A549 (cell line): ENCODE results near the gene SALL1. TPM values are rescaled to one million over a fixed set of nuclear protein-coding genes. Genes with fewer than 3 reads are reported as not detected.

Source experiments
- ATAC-seq, 2 experiments: fragments of 200-7000 bp in 1 of 2; fragments of >200 bp in 1 of 2; cut with Nextera tagmentation in 1 of 2; cut with Tn5 transposase in 1 of 2; 3 replicates each; pipeline versions ENCODE4 v1.8.0 to v1.9.1; 2018 to 2020; ENCODE audit warnings: mild to moderate bottlenecking in 1 of 2, moderate library complexity in 1 of 2
- CTCF ChIA-PET: fragments of 300-600 bp; sonication (Branson Sonifier 250); formaldehyde crosslinking; extraction: SDS; loops from one replicate; lab custom pipeline; 2021; ENCODE audit warnings: antibody characterized with exemption, inconsistent platforms; lab: Yijun Ruan, JAX
- POLR2A ChIA-PET: fragments of 350-600 bp; formaldehyde crosslinking; extraction: SDS; loops from one replicate; lab custom pipeline; 2021; ENCODE audit warnings: antibody characterized with exemption, inconsistent platforms; lab: Yijun Ruan, JAX
- DNase-seq, 2 experiments: peaks; one replicate each; pipeline versions ENCODE4 v3.0.0 to v3.0.0-alpha.2; 2011 to 2016; ENCODE audit warnings: low read depth in 1 of 2, low spot score in 1 of 2
- FAIRE-seq: peaks from 2 replicates; lab custom pipeline; 2011; peaks lifted over from hg19 to GRCh38; lab: Jason Lieb, UNC
- H3K27ac ChIP-seq, 2 experiments: fragments of >200 bp; sonication (Bioruptor Twin); formaldehyde crosslinking; 3 replicates each; pipeline ENCODE4 v1.5.1; 2016 to 2017
- H3K4me1 ChIP-seq: fragments of >200 bp; sonication (Bioruptor Twin); formaldehyde crosslinking; 3 replicates; pipeline ENCODE4 v1.6.1; 2016
- H3K4me2 ChIP-seq: fragments of >200 bp; sonication (Bioruptor Twin); formaldehyde crosslinking; 3 replicates; pipeline ENCODE4 v1.6.1; 2016
- H3K4me3 ChIP-seq: fragments of >200 bp; sonication (Bioruptor Twin); formaldehyde crosslinking; 3 replicates; pipeline ENCODE4 v1.5.1; 2016
- H3K9me3 ChIP-seq: fragments of >200 bp; sonication (Bioruptor Twin); formaldehyde crosslinking; 3 replicates; pipeline ENCODE4 v1.6.1; 2016
- ATOH8 ChIP-seq: fragments of 250-450 bp; sonication (Bioruptor Pico); IDR thresholded peaks from 2 replicates; pipeline ENCODE4 v1.5.0; 2020; ENCODE audit warnings: low read depth, mild to moderate bottlenecking, moderate library complexity
- CHD2 ChIP-seq: fragments of 150-350 bp; IDR thresholded peaks from 2 replicates; pipeline ENCODE4 v1.6.1; 2014; ENCODE audit warnings: low read length; ENCODE audit not compliant: partially characterized antibody
- CTCF ChIP-seq: fragments of >200 bp; sonication (Bioruptor Twin); formaldehyde crosslinking; IDR thresholded peaks from 3 replicates; pipeline ENCODE4 v1.5.1; 2016
- E2F6 ChIP-seq: IDR thresholded peaks from 2 replicates; pipeline ENCODE4 v1.6.1; 2012; ENCODE audit warnings: low read depth, borderline replicate concordance
- EHF ChIP-seq: fragments of 250-450 bp; sonication (Bioruptor Pico); IDR thresholded peaks from 2 replicates; pipeline ENCODE4 v1.5.0; 2020; ENCODE audit warnings: mild to moderate bottlenecking
- ELK1 ChIP-seq: fragments of 150-350 bp; IDR thresholded peaks from 2 replicates; pipeline ENCODE4 v1.6.1; 2014; ENCODE audit warnings: low read depth, mild to moderate bottlenecking, low read length
- FOSB ChIP-seq: fragments of 250-450 bp; sonication (Bioruptor Pico); IDR thresholded peaks from 2 replicates; pipeline ENCODE4 v1.5.0; 2020; ENCODE audit warnings: mild to moderate bottlenecking, moderate library complexity
- HES2 ChIP-seq: fragments of >200 bp; sonication (Bioruptor Twin); formaldehyde crosslinking; IDR thresholded peaks from 2 replicates; pipeline ENCODE4 v1.6.1; 2016
- HEYL ChIP-seq: fragments of 250-450 bp; sonication (Bioruptor Pico); IDR thresholded peaks from 2 replicates; pipeline ENCODE4 v1.8.0; 2021; ENCODE audit warnings: mild to moderate bottlenecking, moderate library complexity
- JUN ChIP-seq, 2 experiments: fragments of >200 bp; sonication (Bioruptor Twin); formaldehyde crosslinking; IDR thresholded peaks; 2 replicates in 1 of 2; 3 replicates in 1 of 2; pipeline ENCODE4 v1.6.1; 2016 to 2017
- JUNB ChIP-seq: fragments of >200 bp; sonication (Bioruptor Twin); formaldehyde crosslinking; IDR thresholded peaks from 2 replicates; pipeline ENCODE4 v1.6.1; 2016
- MAZ ChIP-seq: fragments of 150-350 bp; IDR thresholded peaks from 2 replicates; pipeline ENCODE4 v1.6.1; 2014; ENCODE audit warnings: antibody characterized with exemption, low read depth, low read length, borderline replicate concordance
- PHF8 ChIP-seq: fragments of 200-600 bp; sonication (generic); IDR thresholded peaks from 2 replicates; pipeline ENCODE4 v1.6.1; 2016; ENCODE audit warnings: low read depth, mild to moderate bottlenecking, antibody characterized with exemption, moderate library complexity, borderline replicate concordance
- POLR2A ChIP-seq: IDR thresholded peaks from 2 replicates; pipeline ENCODE4 v1.6.1; 2012; ENCODE audit warnings: mild to moderate bottlenecking, low read length
- POLR2AphosphoS2 ChIP-seq: conservative IDR thresholded peaks from 2 replicates; pipeline ENCODE4 v1.6.1; 2012; ENCODE audit warnings: low read length, improper control_type of control experiment, inconsistent platforms
- RARB ChIP-seq: fragments of 250-450 bp; sonication (Bioruptor Pico); IDR thresholded peaks from 2 replicates; pipeline ENCODE4 v1.8.0; 2021; ENCODE audit warnings: mild to moderate bottlenecking, moderate library complexity
- SMC3 ChIP-seq: fragments of >200 bp; sonication (Bioruptor Twin); formaldehyde crosslinking; IDR thresholded peaks from 3 replicates; pipeline ENCODE4 v1.6.1; 2018; ENCODE audit warnings: inconsistent platforms
- ZNF302 ChIP-seq: fragments of 250-450 bp; sonication (Bioruptor Pico); IDR thresholded peaks from 2 replicates; pipeline ENCODE4 v1.9.0; 2021; ENCODE audit warnings: inconsistent platforms, mild to moderate bottlenecking, moderate library complexity
- WGBS: methylation state at CpG from one replicate; pipeline ENCODE4 v1.1.6; 2017; ENCODE audit errors: missing lambda C conversion rate; 5-methylcytosine and 5-hydroxymethylcytosine counted together
- polyA plus RNA-seq, 4 experiments: library from polyadenylated mRNA; depleted of rRNA in 3 of 4; stranded (reverse); fragments of >200 nt; fragmentation: RNase III in 1 of 4; extraction: RNeasy Plus Mini Kit Qiagen cat#74134 plus additional on column Dnase treatment in 1 of 4; gene quantifications; 2 replicates in 3 of 4; 3 replicates in 1 of 4; pipeline ENCODE4 v1.2.3, GENCODE V29; 2011 to 2017

The SALL1 gene
- polyA plus RNA-seq, 2 of the 4 experiments (the other 2 are of a cell fraction): 0.13 to 0.28 TPM

- FAIRE-seq: no peak
- CTCF ChIA-PET: interaction anchor here (0.9 to 1.7 kb wide), 4 partner anchors 14 to 357 kb away, joined by 3 to 5 read pairs (median 3); no protein-coding TSS in a partner anchor
- Histone ChIP-seq H3K27ac (no peak overlapping the region), H3K4me3 (no peak overlapping the region), H3K4me2 (no peak overlapping the region), H3K4me1 (no peaks in the 10 kb centered on the region), H3K9me3 (no peaks in the 10 kb centered on the region)
- 11% methylated on average over 2 of the region's 2 CpGs for WGBS
- POLR2A ChIA-PET: no interaction called here
- ATAC-seq: no peak
- TF ChIP-seq E2F6 (no peak), JUN (IDR thresholded peaks at IDR 0.05) (no peak), HEYL (CRISPR knock-in tag) (no peak), ZNF302 (CRISPR knock-in tag) (no peak), SMC3 (no peak), PHF8 (no peak), MAZ (no peak), JUNB (no peak), HES2 (no peak), CTCF (no peak), POLR2AphosphoS2 (no peak), POLR2A (no peak), EHF (CRISPR knock-in tag) (no peak), CHD2 (no peak), RARB (no peak), ELK1 (no peak)
- no peak for DNase-seq
These were observed 12.3 kb upstream of the SALL1 start for GRCh38 chr16:51163366-51163765.

- DNase-seq: no peak
- H3K4me1 ChIP-seq: no peaks in the 10 kb centered on the region
These were observed 10.5 kb upstream of the SALL1 start for GRCh38 chr16:51161440-51162195.

More at GRCh38 chr16:51161440-51162195, 10.5 kb upstream of the SALL1 start:
- no peak for ATAC-seq
- no peak for TF ChIP-seq ATOH8
- no peak for TF ChIP-seq CTCF
- TF ChIP-seq FOSB (CRISPR knock-in tag): no peak
- no peak for TF ChIP-seq JUN (IDR thresholded peaks at IDR 0.05)
- no peak for FAIRE-seq
- Histone ChIP-seq H3K9me3 (no peaks in the 10 kb centered on the region), H3K4me3 (no peak overlapping the region), H3K4me2 (no peak overlapping the region), H3K27ac (no peak overlapping the region)
- POLR2A ChIA-PET: no interaction called here
- WGBS: 42% methylated on average over 2 of the region's 2 CpGs
- CTCF ChIA-PET: no interaction called here
